ENCODE measurements around the gene SIM2.

DNA sequence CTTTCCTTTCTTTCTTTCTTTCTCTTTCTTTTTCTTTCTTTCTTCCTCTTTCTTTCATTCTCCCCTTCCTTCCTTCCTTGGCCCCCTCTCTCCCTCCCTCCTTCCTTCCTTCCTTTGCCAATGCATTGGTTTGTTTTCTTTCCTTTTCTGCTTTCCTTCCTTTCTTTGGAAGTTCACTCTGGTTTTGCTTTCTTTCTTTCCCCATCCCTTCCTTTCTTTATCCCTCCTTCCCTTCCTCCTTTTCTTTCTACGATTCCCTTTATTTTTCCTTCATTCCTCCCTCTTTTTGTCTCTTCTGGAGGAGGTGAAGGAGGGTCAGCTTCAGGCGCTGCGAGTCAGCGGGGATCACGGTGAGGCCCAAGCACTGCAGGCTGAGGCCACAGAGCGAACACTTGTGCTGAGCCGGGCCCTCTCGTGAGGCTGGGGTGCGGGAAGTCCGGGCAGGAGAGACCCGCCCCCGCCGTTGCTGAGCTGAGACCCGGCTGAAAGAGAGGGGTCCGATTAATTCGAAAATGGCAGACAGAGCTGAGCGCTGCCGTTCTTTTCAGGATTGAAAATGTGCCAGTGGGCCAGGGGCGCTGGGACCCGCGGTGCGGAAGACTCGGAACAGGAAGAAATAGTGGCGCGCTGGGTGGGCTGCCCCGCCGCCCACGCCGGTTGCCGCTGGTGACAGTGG, 1.5 kb downstream of the SIM2 start:
- TF ChIP-seq, protein P1, sequence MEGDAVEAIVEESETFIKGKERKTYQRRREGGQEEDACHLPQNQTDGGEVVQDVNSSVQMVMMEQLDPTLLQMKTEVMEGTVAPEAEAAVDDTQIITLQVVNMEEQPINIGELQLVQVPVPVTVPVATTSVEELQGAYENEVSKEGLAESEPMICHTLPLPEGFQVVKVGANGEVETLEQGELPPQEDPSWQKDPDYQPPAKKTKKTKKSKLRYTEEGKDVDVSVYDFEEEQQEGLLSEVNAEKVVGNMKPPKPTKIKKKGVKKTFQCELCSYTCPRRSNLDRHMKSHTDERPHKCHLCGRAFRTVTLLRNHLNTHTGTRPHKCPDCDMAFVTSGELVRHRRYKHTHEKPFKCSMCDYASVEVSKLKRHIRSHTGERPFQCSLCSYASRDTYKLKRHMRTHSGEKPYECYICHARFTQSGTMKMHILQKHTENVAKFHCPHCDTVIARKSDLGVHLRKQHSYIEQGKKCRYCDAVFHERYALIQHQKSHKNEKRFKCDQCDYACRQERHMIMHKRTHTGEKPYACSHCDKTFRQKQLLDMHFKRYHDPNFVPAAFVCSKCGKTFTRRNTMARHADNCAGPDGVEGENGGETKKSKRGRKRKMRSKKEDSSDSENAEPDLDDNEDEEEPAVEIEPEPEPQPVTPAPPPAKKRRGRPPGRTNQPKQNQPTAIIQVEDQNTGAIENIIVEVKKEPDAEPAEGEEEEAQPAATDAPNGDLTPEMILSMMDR (conservative IDR thresholded peaks at IDR 0.05; ENCODE audit: low read length): no peak
- no peak for TF ChIP-seq EZH2phosphoT487 (IDR thresholded peaks at IDR 0.05; ENCODE audit: borderline replicate concordance, low read depth, low read length)

Data from OCI-LY7 (cell line).